Hepatocyte (in vitro differentiated cells): Measurements from ENCODE around the gene ORM1.

Experiments
- CTCF ChIP-seq: fragments of 200-600 bp; sonication (generic); IDR thresholded peaks from 2 replicates; pipeline ENCODE4 v1.5.1; 2016; ENCODE audit warnings: antibody characterized with exemption, mild to moderate bottlenecking; ENCODE audit not compliant: poor library complexity
- EZH2 ChIP-seq: fragments of 200-600 bp; sonication (generic); IDR thresholded peaks from 2 replicates; pipeline ENCODE4 v1.6.1; 2016; ENCODE audit warnings: antibody characterized with exemption, mild to moderate bottlenecking, borderline replicate concordance
- EZH2phosphoT487 ChIP-seq: fragments of 200-600 bp; sonication (generic); IDR thresholded peaks from one replicate; pipeline ENCODE4 v1.6.1; 2018; ENCODE audit warnings: antibody characterized with exemption, mild to moderate bottlenecking, low read depth, moderate library complexity; ENCODE audit not compliant: unreplicated experiment, severe bottlenecking

GRCh38 chr9:114275246-114276004 lies 47.5 kb upstream of the ORM1 start:
- TF ChIP-seq CTCF (no peak), EZH2phosphoT487 (no peak), EZH2 (no peak)
